HT1080 (cell line): Measurements from ENCODE around the gene MRPL58. TPM values are rescaled to one million over a fixed set of nuclear protein-coding genes. Genes with fewer than 3 reads are reported as not detected.

Experiments
- DNase-seq: peaks from one replicate; pipeline ENCODE4 v3.0.0-alpha.2; 2015; ENCODE audit warnings: low read depth
- total RNA-seq: library from RNA; depleted of rRNA; stranded (reverse); fragments of >200 nt; shearing (Covaris generic); gene quantifications from 2 replicates; pipeline ENCODE4 v1.2.3, GENCODE V29; 2014

The MRPL58 gene
- total RNA-seq, 1 experiment from 2014 or later, result 114 TPM

DNA sequence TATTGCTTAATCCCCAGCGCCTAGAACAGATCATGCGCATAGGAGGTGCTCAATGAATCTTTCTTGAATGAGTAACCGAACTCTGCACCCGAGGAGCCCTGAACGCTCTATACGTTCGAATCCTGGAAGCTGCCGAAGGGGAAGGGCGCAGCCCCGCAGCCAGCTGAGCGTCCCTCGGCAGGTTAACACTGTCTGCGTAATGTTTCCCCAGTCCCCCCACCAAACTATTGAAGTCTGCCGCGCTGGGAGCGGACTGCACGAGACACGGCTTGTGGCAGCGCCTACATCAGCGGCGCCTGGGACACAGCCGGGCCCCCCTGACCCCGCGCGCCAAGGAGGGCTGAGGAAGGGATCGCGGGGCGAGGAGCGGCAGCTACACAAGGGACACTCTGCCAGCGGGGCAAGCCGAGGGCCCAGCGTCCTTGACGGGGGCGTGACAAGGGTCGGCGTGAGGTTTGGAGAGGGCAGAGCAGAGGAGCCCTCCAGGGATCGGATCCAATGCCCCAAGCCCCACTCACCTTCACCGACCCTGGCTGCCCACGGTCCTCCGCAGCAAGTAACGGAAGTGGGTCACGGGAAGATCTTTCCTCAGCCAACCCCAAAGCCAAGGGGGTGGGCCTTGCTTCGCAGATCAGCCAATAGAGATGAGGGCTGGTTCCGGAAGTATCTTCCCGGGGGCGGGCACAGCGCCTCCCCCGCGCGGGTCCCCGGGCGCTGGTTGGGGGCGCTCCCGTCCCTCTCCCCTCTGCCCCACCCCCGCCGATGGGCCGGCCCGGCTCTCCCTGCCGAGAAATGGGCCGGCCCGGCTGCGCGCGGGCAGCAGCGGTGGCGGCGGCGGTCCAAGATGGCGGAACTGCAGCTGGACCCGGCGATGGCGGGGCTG, 34.2 kb downstream of the MRPL58 start, which contains the start of the genes ATP5PD and KCTD2:
Gene ATP5PD (minus strand): TSS at position 563 of the 883 bp plus-strand sequence. CDS start 4,319 bp downstream, outside the sequence.
Gene KCTD2 (plus strand): TSS at position 819 of the 883 bp plus-strand sequence. CDS start 26 bp downstream, at position 845.
- peak; percentile 95 for DNase-seq

DNA sequence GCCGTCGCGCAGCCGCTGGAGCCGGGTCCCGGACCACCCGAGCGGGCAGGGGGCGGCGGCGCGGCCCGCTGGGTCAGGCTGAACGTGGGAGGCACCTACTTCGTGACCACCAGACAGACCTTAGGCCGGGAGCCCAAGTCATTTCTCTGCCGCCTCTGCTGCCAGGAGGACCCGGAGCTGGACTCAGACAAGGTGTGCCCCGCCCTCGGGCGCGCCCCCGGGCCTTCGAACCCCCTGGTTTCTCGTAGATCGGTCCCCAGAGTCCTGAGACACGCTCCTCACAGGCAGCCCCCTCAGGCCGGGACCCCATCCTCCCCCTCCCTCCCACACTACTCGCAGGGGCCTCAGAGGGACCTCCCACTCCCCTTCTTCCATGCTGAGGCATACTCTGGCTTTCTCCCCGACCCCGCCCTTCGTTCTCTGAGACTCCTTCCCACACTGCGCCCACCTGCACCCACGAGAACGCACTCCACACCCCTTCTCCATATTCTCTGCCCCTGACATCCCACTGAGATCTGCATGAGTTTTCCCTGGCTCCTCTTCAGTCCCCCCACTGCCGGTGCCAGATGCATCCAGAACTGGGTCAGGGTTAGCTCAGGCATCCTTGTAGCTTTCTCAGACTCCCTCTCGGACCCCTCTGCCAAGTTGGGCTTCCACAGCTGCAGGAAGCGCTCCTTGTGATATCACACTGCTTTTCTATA, 35.1 kb downstream of the MRPL58 start:
- DNase-seq, result no peak

GRCh38 chr17:75048249-75048878, 35.9 kb downstream of the MRPL58 start:
- no peak for DNase-seq

- DNase-seq, result no peak
Observed at GRCh38 chr17:75049057-75049456, 36.6 kb downstream of the MRPL58 start.

GRCh38 chr17:75049706-75050105, 37.2 kb downstream of the MRPL58 start:
- no peak for DNase-seq

DNA sequence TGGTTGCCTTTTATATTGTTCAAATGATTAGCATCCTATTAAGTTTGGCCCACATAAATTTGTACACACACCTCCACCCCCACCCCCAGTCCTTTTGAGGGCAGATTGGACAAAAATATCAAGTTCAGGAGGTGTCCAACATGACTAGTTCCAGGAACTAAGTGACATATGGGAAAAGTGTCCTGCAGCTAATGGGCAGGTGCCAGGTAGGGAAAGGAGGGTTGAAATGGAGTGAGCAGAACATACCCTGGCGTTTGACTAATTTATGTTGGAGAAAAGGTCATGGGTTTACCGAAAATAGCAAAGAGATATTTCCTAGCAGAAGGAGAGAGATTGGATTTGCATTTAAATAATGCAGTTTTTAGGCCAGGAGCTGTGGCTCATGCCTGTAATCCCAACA, 39.5 kb downstream of the MRPL58 start:
- no peak for DNase-seq

DNA sequence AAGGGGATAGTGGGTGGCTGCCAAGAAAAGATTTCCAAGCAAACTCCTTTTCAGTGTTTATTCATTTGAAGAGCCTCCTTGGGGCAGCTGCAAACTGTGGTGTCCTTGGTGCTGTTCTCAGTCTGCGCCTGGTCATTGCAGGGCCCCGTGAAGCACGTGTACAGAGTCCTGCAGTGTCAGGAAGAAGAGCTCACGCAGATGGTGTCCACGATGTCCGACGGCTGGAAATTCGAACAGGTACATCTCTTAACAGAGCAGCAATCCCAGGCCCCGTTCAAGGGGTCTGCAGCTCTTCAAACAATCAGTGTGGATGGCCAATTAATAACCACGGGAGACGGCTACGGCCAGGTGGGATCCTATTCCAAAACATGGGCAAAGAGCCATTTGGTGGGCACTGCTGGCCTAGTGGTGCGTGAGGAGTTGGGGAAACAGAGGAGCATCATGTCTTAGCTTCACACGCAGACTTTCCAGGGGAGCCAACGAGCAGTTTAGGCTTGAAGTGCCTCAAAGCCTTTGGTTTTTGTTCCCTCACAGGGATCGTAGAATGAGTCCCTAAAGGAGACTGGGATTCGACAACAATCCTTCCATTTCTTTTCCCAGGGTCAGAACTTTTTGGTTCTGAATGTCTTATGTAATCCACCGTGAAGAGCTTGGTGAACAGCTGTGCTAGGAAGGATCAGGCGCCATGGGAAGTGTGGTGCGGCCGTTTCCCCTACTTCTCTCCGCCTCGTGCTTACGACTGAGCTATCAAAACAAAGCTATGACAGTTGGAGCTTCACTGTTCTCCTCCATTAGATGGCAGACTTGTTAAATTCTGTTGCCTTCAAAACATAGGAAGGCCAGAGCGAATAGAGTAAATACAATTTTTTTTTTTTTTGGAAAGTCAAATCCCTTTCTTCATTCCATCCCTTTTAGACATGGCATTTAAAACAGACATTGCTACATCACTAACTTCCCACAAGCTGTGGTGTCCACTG, 47.2 kb downstream of the MRPL58 start:
- peak; percentile 30 for DNase-seq

DNA sequence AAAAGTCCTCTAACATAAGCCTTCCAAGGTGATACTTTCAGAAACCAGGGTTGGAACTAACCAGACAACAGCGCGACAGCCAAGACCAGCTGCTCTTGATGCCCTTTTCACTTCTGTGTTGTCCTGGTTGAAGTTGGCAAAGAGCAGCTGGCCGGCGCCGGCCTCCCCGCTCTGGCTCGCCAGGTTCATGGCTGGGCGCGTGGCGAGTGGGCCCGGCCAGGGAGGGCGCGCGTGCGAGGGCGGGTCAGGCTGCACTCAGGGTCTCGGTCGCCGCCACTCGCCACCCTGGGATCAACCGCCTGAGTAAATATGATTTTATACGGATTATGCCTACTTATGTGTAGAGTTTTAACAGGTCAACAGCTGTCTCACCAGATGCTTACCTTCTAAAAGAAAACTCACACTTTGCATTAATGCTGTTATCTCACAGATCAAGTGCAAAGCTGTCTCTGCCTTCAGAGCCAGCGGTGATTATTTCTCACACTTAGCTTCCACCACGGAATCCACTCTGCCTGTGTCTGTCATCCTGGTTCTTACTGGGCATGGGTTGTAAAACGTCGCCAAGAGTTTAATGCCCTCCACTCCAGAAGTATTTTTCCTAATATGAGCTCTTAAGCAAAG, 48.1 kb downstream of the MRPL58 start:
- DNase-seq, result no peak

GRCh38 chr17:75061055-75061438, 48.6 kb downstream of the MRPL58 start:
- no peak for DNase-seq

DNA sequence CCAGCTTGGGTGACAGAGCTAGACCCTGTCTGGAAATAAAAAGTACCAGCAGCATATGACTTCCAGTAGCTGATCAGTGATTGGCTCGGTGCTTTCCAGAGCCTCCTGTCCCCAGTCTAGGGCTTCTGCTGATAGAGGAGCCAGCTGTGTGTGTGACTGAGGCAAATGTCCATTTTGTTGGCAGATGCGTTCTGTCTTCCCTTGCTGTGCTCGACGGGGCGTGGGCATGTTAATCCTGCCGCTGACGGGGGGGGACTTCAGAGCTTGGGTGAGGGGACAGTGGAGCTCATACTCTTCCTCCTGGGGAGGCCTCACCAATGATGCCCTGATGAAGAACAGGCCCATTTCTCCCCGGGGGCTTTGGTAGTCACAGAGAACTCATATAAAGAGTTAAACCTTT, 49.1 kb downstream of the MRPL58 start:
- no peak for DNase-seq

GRCh38 chr17:75063201-75063600, 50.7 kb downstream of the MRPL58 start:
- DNase-seq, result no peak

GRCh38 chr17:75063626-75064025, 51.2 kb downstream of the MRPL58 start:
- DNase-seq, result no peak

DNA sequence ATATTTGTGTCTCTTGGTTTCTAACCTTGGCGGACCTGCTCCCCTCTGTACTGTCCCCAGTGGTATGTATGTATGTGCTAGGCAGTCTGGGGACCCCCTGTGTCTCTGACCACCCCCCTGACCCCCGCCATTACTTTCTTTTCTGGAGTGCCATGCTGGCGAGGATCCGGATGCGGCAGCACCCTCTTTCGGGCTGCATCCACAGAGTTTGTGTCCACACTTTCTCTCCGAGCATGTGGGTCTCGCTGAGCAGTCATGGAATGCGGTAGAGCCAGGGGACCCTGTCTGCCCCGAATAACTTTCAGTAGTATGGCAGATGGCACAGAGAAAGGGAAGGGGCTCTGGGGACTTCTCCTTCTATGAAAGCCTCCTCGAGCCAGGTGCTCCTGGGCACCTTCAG, 51.6 kb downstream of the MRPL58 start:
- no peak for DNase-seq

- DNase-seq, result no peak
Observed at GRCh38 chr17:75064460-75064859, 52.0 kb downstream of the MRPL58 start.

DNA sequence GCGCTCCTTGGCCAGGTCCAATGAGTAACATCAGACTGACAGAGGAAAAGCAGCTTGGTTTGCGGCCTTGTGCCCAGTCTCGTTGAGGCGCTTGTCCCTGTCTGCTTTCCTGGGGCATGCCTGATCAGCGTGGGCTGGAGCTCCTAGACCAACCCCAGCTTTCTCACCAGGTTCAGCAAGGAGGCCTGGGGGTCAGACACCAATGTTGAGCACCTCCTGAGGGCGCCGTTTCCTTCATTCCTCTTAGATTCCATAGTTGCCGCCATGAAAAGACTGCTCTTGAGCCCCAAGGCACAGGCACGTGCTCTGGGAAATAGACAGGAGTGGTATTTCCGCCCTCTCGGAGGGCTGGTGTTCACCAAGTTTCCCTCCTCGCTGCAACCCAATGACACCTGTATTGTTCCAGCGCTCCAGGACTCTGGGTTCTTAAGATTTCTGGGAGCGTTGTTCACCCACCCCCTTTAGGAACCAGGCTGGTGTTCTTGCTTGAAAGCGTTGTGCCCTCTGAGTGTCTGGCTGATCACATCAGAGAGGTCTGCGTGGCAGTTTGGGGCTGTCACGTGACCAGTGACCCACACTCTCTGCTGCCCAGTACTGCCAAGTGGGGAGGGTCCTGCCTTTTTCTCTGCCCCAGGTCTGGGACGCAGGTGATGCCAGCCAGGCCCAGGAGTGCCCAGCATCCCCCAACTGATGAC, 52.5 kb downstream of the MRPL58 start:
- no peak for DNase-seq

DNA sequence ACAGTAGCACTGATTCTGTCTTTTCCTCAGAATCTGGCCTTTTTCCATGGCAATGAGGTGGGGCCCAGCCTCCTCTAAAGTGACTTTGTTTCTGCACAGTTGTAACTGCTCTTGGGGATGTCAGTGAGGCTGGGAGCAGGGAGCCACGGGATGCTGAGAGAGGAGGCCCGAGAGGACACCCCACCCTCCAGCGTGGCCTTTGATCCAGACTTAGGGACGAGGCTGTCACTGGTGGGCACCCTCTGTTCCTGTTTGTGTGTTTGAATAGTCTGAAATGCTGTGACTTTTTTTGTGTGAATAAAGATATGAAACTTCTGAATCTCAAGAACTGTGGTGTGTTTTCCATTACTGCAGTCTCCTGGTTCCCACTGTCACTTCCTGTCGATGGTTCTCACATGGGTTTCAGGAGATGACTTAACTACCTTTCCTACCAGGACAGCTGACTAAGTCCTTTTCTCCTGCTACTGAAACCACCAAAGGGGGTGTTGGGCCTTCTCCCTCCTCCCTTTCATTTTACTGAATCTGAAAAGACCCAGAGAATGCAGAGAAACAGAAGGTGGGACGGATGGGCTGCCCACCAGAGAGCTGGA, 53.2 kb downstream of the MRPL58 start:
- peak; percentile 65 for DNase-seq

GRCh38 chr17:75067856-75068255, 55.4 kb downstream of the MRPL58 start:
- DNase-seq, result peak; percentile 62

- DNase-seq, result no peak
Observed at GRCh38 chr17:75068750-75069149, 56.3 kb downstream of the MRPL58 start.

GRCh38 chr17:75069783-75070182, 57.3 kb downstream of the MRPL58 start:
- DNase-seq, result peak; percentile 47
